Ishikawa (cell line): ENCODE measurements around the gene MAPK4.

Experiments
- CREB1 ChIP-seq: IDR thresholded peaks from 2 replicates; pipeline ENCODE4 v1.6.1; 2012; ENCODE audit warnings: low read depth
- EP300 ChIP-seq: IDR thresholded peaks from 2 replicates; pipeline ENCODE4 v1.6.1; 2012; ENCODE audit warnings: borderline replicate concordance
- MAX ChIP-seq: IDR thresholded peaks from 2 replicates; pipeline ENCODE4 v1.6.1; 2012
- RAD21 ChIP-seq: IDR thresholded peaks from 2 replicates; pipeline ENCODE4 v1.6.1; 2012; ENCODE audit warnings: low read depth
- TAF1 ChIP-seq: IDR thresholded peaks from 2 replicates; pipeline ENCODE4 v1.6.1; 2012; ENCODE audit warnings: low read depth, mild to moderate bottlenecking
- TEAD4 ChIP-seq: IDR thresholded peaks from 2 replicates; pipeline ENCODE4 v1.6.1; 2012

- no peak for TF ChIP-seq TEAD4
- TF ChIP-seq CREB1, result no peak
- TF ChIP-seq RAD21, result no peak
- no peak for TF ChIP-seq TAF1
- TF ChIP-seq EP300, result no peak
- TF ChIP-seq MAX, result no peak
Observed at GRCh38 chr18:50695431-50696176, 135.7 kb downstream of the MAPK4 start.
